Activated naive CD4-positive, alpha-beta T cell treated with Interleukin-2 at 50 U/mL for 16 hours (primary cell): ENCODE results near the gene IL24.
"Not testable (repeated sequence)": the region's sequence is repeated elsewhere in the genome, so short reads cannot be mapped to it uniquely, and the experiment has no call there.

Experiments used
- DNase-seq: peaks from one replicate; pipeline ENCODE4 v3.0.0-alpha.2; 2020

The IL24 gene

GRCh38 chr1:206897175-206897574 lies at the start of gene IL24:
TSS of gene IL24 (plus strand) at chr1:206897443. CDS start at chr1:206897833, 390 bp downstream.
- DNase-seq, result peak; percentile 59

GRCh38 chr1:206847946-206848345 lies 49.3 kb upstream of the IL24 start:
- DNase-seq, result no peak

GRCh38 chr1:206850401-206850800 lies 46.8 kb upstream of the IL24 start:
- no peak for DNase-seq

GRCh38 chr1:206851341-206852010 lies 45.8 kb upstream of the IL24 start:
- DNase-seq, result no peak

- DNase-seq, result not testable (repeated sequence)
Observed at GRCh38 chr1:206852662-206853061, 44.6 kb upstream of the IL24 start.

GRCh38 chr1:206853696-206854095 lies 43.5 kb upstream of the IL24 start:
- DNase-seq, result not testable (repeated sequence)

- DNase-seq, result no peak
Observed at GRCh38 chr1:206854401-206855129, 42.7 kb upstream of the IL24 start.

GRCh38 chr1:206855859-206856258 lies 41.4 kb upstream of the IL24 start:
- no peak for DNase-seq

- no peak for DNase-seq
Observed at GRCh38 chr1:206856674-206857464, 40.4 kb upstream of the IL24 start.

GRCh38 chr1:206859082-206859521 lies 38.1 kb upstream of the IL24 start:
- DNase-seq, result no peak

- DNase-seq, result no peak
Observed at GRCh38 chr1:206860165-206860564, 37.1 kb upstream of the IL24 start.

- no peak for DNase-seq
Observed at GRCh38 chr1:206863266-206863665, 34.0 kb upstream of the IL24 start.

GRCh38 chr1:206864939-206865671 lies 32.1 kb upstream of the IL24 start, which contains the start of gene IL20:
TSS of gene IL20 (plus strand) at chr1:206865623. CDS start at chr1:206865853, 230 bp downstream.
- peak; percentile 84 for DNase-seq

- no peak for DNase-seq
Observed at GRCh38 chr1:206866062-206866461, 31.2 kb upstream of the IL24 start.

- no peak for DNase-seq
Observed at GRCh38 chr1:206867239-206867638, 30.0 kb upstream of the IL24 start.

GRCh38 chr1:206867716-206868115 lies 29.5 kb upstream of the IL24 start:
- no peak for DNase-seq

GRCh38 chr1:206868264-206868663 lies 29.0 kb upstream of the IL24 start:
- no peak for DNase-seq

- DNase-seq, result no peak
Observed at GRCh38 chr1:206872139-206872538, 25.1 kb upstream of the IL24 start.

- no peak for DNase-seq
Observed at GRCh38 chr1:206873603-206874188, 23.5 kb upstream of the IL24 start.

- DNase-seq, result no peak
Observed at GRCh38 chr1:206875752-206876377, 21.4 kb upstream of the IL24 start.

- DNase-seq, result no peak
Observed at GRCh38 chr1:206878456-206878855, 18.8 kb upstream of the IL24 start.

GRCh38 chr1:206880314-206880713 lies 16.9 kb upstream of the IL24 start:
- DNase-seq, result no peak
